Measurements from ENCODE around the gene FBXO3. TPM values are rescaled to one million over a fixed set of nuclear protein-coding genes. Genes with fewer than 3 reads are reported as not detected.

The FBXO3 gene
- total RNA-seq, 3 donors from 2014 or later: 14.4 to 16.2 (median 14.8) TPM

DNA sequence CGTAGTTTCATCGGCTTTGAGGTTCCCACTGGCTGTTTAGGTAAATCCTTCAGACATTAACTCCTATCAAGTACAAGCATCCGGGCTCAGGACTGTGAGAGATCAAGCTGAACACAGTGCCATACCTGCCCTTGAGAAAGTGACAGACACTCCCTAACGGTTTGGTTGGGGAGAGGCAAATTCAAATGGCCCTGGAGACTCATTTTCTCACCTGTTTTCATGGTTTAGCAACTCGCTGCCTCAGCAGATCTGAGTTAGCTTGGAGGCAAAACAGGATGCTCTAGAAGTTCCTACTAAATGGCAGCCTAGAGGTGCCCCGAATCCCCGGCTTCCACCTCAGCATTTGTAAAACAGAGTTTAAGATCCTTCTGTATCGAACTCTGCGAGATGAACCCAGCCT lies 3.6 kb upstream of the FBXO3 start:
- H3K27me3 Mint-ChIP-seq (ENCODE audit: low read depth): peaks cover 21% of the 10 kb centered on the region
- peaks cover 14% of the 10 kb centered on the region for H3K4me1 Mint-ChIP-seq (ENCODE audit: low read depth)
- DNase-seq (no peak), ATAC-seq (no peak)
- H3K4me3 Mint-ChIP-seq: no peak overlapping the region
- H3K9me3 Mint-ChIP-seq: no peaks in the 10 kb centered on the region
- no peaks in the 10 kb centered on the region for H3K36me3 Mint-ChIP-seq (ENCODE audit: insufficient read depth)

- Mint-ChIP-seq H3K27me3 (ENCODE audit: low read depth) (peaks cover 17% of the 10 kb centered on the region), H3K4me3 (peak overlapping the region; percentile 93), H3K36me3 (ENCODE audit: insufficient read depth) (no peaks in the 10 kb centered on the region), H3K9me3 (no peaks in the 10 kb centered on the region), H3K4me1 (ENCODE audit: low read depth) (peaks cover 31% of the 10 kb centered on the region)
- DNase-seq (no peak), ATAC-seq (no peak)
Measured at GRCh38 chr11:33775832-33776470, 1.6 kb upstream of the FBXO3 start.

GRCh38 chr11:33775467-33775807 lies 1.1 kb upstream of the FBXO3 start:
- ATAC-seq (no peak), DNase-seq (no peak)
- peak overlapping the region; percentile 93 for H3K4me3 Mint-ChIP-seq
- H3K36me3 Mint-ChIP-seq (ENCODE audit: insufficient read depth): peaks cover under 1% of the 10 kb centered on the region
- H3K4me1 Mint-ChIP-seq (ENCODE audit: low read depth): peaks cover 32% of the 10 kb centered on the region
- no peaks in the 10 kb centered on the region for H3K9me3 Mint-ChIP-seq
- H3K27me3 Mint-ChIP-seq (ENCODE audit: low read depth): peaks cover 17% of the 10 kb centered on the region

GRCh38 chr11:33774736-33775466 lies 581 bp upstream of the FBXO3 start:
- Mint-ChIP-seq H3K36me3 (ENCODE audit: insufficient read depth) (peaks cover 5% of the 10 kb centered on the region), H3K9me3 (no peaks in the 10 kb centered on the region), H3K4me1 (ENCODE audit: low read depth) (peaks cover 36% of the 10 kb centered on the region), H3K27me3 (ENCODE audit: low read depth) (peaks cover 15% of the 10 kb centered on the region), H3K4me3 (peak overlapping the region; percentile 93)
- DNase-seq (no peak), ATAC-seq (peak; percentile 1)

GRCh38 chr11:33773404-33773986 lies 825 bp downstream of the FBXO3 start:
- peaks cover 40% of the 10 kb centered on the region for H3K4me1 Mint-ChIP-seq (ENCODE audit: low read depth)
- peak; percentile 11 for DNase-seq
- peak overlapping the region; percentile 93 for H3K4me3 Mint-ChIP-seq
- peaks cover 11% of the 10 kb centered on the region for H3K27me3 Mint-ChIP-seq (ENCODE audit: low read depth)
- peak; percentile 16 to 29 for ATAC-seq
- H3K36me3 Mint-ChIP-seq (ENCODE audit: insufficient read depth): peaks cover 13% of the 10 kb centered on the region
- H3K9me3 Mint-ChIP-seq: no peaks in the 10 kb centered on the region

DNA sequence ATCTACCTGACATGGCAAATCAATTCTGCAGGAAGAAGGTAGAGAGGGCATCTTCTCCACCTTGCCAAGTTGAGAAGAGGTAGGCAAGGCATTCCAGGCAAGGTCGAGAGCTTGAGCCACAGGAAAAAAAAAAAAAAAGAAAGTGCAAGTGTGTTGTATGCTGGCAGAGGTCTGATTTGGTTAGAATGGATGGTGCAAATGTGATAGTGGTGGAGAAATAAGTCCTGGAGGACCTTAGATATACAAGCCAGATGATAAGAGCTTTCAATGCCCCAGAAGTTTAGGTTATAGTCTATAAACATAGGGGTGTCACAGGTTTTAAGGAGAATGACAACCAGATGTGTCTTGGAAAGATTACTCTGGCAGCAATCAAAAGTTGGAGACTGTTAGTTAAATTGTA lies 1.4 kb downstream of the FBXO3 start:
- DNase-seq (no peak), ATAC-seq (no peak)
- peaks cover 40% of the 10 kb centered on the region for H3K4me1 Mint-ChIP-seq (ENCODE audit: low read depth)
- H3K36me3 Mint-ChIP-seq (ENCODE audit: insufficient read depth): peaks cover 14% of the 10 kb centered on the region
- H3K9me3 Mint-ChIP-seq: no peaks in the 10 kb centered on the region
- H3K4me3 Mint-ChIP-seq: peak overlapping the region; percentile 93
- H3K27me3 Mint-ChIP-seq (ENCODE audit: low read depth): peaks cover 9% of the 10 kb centered on the region

- H3K36me3 Mint-ChIP-seq (ENCODE audit: insufficient read depth): peaks cover 14% of the 10 kb centered on the region
- ATAC-seq (no peak), DNase-seq (no peak)
- peaks cover 40% of the 10 kb centered on the region for H3K4me1 Mint-ChIP-seq (ENCODE audit: low read depth)
- H3K9me3 Mint-ChIP-seq: no peaks in the 10 kb centered on the region
- peak overlapping the region; percentile 93 for H3K4me3 Mint-ChIP-seq
- H3K27me3 Mint-ChIP-seq (ENCODE audit: low read depth): peaks cover 9% of the 10 kb centered on the region
Measured at GRCh38 chr11:33772300-33772699, 2.0 kb downstream of the FBXO3 start.

- Mint-ChIP-seq H3K27me3 (ENCODE audit: low read depth) (no peaks in the 10 kb centered on the region), H3K9me3 (no peaks in the 10 kb centered on the region), H3K4me1 (ENCODE audit: low read depth) (peaks cover 36% of the 10 kb centered on the region), H3K4me3 (no peak overlapping the region), H3K36me3 (ENCODE audit: insufficient read depth) (peaks cover 25% of the 10 kb centered on the region)
- no peak for DNase-seq
- no peak for ATAC-seq
Measured at GRCh38 chr11:33770236-33770635, 4.1 kb downstream of the FBXO3 start.

DNA sequence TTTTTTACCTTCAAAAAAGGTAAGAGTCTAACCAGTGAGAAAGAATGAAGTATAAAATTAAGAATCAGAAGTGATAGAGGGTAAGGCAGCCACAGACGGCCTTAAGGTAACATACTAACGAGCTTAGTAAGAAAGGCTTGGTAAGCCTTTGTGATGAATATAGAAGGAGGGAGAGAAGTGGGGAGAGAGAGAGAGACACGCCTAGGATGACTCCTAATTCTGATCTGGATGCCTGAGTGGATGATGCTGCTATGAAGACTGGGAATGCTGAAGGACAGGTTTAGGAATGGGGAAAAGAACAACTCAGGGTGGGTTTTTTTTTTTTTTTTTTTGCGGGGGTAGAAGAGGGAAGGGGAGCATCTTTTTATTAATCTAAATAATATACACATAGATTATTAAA lies 4.8 kb downstream of the FBXO3 start:
- DNase-seq (no peak), ATAC-seq (no peak)
- Mint-ChIP-seq H3K27me3 (ENCODE audit: low read depth) (no peaks in the 10 kb centered on the region), H3K4me1 (ENCODE audit: low read depth) (peaks cover 32% of the 10 kb centered on the region), H3K9me3 (no peaks in the 10 kb centered on the region), H3K36me3 (ENCODE audit: insufficient read depth) (peaks cover 29% of the 10 kb centered on the region), H3K4me3 (no peak overlapping the region)

DNA sequence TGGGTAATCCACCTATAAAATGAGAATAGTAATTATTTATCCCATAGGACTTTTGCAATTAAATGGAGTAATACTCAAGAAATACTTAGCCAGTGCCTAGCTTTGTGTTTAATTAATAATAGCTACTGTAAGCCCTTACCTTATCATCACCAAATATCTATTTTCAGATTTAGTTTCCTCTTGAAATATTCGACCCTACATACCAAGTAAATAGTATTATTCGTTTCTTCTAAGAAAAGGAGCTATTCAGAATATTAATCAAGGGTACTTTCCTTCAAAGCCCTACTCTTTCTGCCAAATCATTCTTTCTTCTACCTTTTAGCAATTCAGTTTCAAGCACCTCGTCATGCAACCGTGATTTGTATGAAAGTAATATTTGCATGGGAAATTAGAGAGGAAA lies 6.7 kb downstream of the FBXO3 start:
- H3K27me3 Mint-ChIP-seq (ENCODE audit: low read depth): no peaks in the 10 kb centered on the region
- no peak overlapping the region for H3K4me3 Mint-ChIP-seq
- peaks cover 42% of the 10 kb centered on the region for H3K36me3 Mint-ChIP-seq (ENCODE audit: insufficient read depth)
- no peaks in the 10 kb centered on the region for H3K9me3 Mint-ChIP-seq
- no peak for ATAC-seq
- H3K4me1 Mint-ChIP-seq (ENCODE audit: low read depth): peaks cover 29% of the 10 kb centered on the region
- DNase-seq: no peak

DNA sequence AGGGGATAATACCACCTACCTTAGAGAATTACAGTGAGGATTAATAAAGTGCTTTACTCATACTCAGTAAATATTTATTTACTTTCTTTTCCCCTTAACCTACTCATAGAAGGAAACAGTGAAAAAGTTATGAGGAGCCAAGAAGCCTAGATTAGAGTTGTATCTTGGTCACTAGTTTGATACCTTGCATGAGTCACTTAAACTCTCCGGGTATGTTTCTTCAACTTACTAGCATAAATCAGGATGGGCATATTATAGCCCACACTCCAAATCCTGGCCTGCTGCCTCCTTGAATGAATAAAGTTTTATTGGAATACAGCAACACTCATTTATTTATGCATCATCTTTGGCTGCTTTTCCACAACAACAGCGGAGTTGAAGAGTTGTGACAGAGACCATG lies 8.2 kb downstream of the FBXO3 start:
- no peaks in the 10 kb centered on the region for H3K9me3 Mint-ChIP-seq
- H3K36me3 Mint-ChIP-seq (ENCODE audit: insufficient read depth): peaks cover 44% of the 10 kb centered on the region
- H3K27me3 Mint-ChIP-seq (ENCODE audit: low read depth): no peaks in the 10 kb centered on the region
- no peak overlapping the region for H3K4me3 Mint-ChIP-seq
- H3K4me1 Mint-ChIP-seq (ENCODE audit: low read depth): peaks cover 19% of the 10 kb centered on the region
- DNase-seq: no peak
- ATAC-seq: no peak

- DNase-seq (no peak), ATAC-seq (no peak)
- H3K4me1 Mint-ChIP-seq (ENCODE audit: low read depth): peaks cover 20% of the 10 kb centered on the region
- peaks cover 56% of the 10 kb centered on the region for H3K36me3 Mint-ChIP-seq (ENCODE audit: insufficient read depth)
- H3K27me3 Mint-ChIP-seq (ENCODE audit: low read depth): no peaks in the 10 kb centered on the region
- H3K4me3 Mint-ChIP-seq: no peak overlapping the region
- no peaks in the 10 kb centered on the region for H3K9me3 Mint-ChIP-seq
Measured at GRCh38 chr11:33761471-33761870, 12.8 kb downstream of the FBXO3 start.

DNA sequence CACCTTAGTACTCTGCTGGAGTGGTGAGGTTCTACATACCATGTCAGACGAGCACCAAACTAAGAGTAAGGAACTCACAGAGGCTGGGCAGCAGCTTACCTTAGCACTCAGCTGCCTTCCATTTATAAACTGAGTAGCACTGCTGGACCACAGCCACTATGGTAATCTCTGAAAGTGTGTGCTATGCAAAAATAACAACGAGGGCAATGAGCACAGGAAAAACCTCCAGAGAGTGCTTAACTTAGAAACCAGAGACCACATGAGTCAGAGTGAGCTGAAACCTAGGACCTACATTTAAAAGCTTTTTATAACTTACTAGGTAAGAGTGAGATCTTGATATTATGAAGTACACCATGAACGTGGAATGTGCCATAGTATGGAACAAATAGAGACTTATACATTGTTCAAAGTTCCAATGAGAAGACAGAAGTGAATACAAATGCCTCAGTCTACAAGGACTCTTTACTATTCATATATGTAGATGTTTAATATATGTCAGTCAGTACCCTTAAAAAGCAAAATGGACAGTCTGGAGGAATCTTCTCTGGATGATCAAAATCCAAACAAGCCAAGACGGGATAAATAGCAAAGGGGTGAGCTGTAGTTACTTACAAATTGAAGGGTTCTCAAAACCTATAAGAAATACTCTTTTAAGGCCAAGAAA lies 20.9 kb downstream of the FBXO3 start:
- ATAC-seq (peak in 1 of 2 donors; percentile 79), DNase-seq (no peak)
- Mint-ChIP-seq H3K4me3 (no peak overlapping the region), H3K4me1 (ENCODE audit: low read depth) (peaks cover 7% of the 10 kb centered on the region), H3K36me3 (ENCODE audit: insufficient read depth) (peaks cover 18% of the 10 kb centered on the region), H3K27me3 (ENCODE audit: low read depth) (no peaks in the 10 kb centered on the region), H3K9me3 (no peaks in the 10 kb centered on the region)

DNA sequence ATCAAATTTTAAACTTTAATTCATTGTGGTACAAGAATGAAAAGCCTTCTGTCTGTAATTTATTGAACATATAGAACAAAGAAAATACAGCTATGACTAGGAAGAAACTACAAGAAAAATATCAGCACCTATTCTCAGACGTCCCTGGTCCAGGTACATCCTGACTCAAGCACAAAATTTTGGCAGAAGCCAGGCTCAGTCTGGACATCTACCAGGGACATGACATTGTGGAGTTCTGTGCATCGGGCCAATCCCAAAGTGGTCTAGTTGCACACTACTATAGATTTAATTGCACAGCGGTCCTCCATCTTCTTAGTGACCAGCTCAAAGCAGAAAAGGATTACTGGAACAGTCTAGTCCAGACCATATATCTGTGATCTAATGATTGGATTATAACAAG lies 22.4 kb downstream of the FBXO3 start:
- peaks cover 7% of the 10 kb centered on the region for H3K4me1 Mint-ChIP-seq (ENCODE audit: low read depth)
- DNase-seq (no peak), ATAC-seq (no peak)
- no peaks in the 10 kb centered on the region for H3K27me3 Mint-ChIP-seq (ENCODE audit: low read depth)
- no peak overlapping the region for H3K4me3 Mint-ChIP-seq
- peaks cover 23% of the 10 kb centered on the region for H3K36me3 Mint-ChIP-seq (ENCODE audit: insufficient read depth)
- no peaks in the 10 kb centered on the region for H3K9me3 Mint-ChIP-seq
